ENCODE measurements around the gene CNIH1.

CNIH1 gene

GRCh38 chr14:54451121-54451601 is 10.0 kb upstream of the CNIH1 start:
- no peak overlapping the region for H2AFZ ChIP-seq (ENCODE audit: low read length)
- no peak for TF ChIP-seq EZH2phosphoT487 (IDR thresholded peaks at IDR 0.05; ENCODE audit: low read length)
- TF ChIP-seq, protein P1, sequence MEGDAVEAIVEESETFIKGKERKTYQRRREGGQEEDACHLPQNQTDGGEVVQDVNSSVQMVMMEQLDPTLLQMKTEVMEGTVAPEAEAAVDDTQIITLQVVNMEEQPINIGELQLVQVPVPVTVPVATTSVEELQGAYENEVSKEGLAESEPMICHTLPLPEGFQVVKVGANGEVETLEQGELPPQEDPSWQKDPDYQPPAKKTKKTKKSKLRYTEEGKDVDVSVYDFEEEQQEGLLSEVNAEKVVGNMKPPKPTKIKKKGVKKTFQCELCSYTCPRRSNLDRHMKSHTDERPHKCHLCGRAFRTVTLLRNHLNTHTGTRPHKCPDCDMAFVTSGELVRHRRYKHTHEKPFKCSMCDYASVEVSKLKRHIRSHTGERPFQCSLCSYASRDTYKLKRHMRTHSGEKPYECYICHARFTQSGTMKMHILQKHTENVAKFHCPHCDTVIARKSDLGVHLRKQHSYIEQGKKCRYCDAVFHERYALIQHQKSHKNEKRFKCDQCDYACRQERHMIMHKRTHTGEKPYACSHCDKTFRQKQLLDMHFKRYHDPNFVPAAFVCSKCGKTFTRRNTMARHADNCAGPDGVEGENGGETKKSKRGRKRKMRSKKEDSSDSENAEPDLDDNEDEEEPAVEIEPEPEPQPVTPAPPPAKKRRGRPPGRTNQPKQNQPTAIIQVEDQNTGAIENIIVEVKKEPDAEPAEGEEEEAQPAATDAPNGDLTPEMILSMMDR (IDR thresholded peaks at IDR 0.05; ENCODE audit: low read length): no peak
- TF ChIP-seq EZH2 (optimal IDR thresholded peaks at IDR 0.05; ENCODE audit: low read depth, low read length): no peak
- H3K27me3 ChIP-seq (replicated peaks; ENCODE audit: insufficient read depth, low read length): no peaks in the 10 kb centered on the region
- no peaks in the 10 kb centered on the region for H3F3A ChIP-seq (ENCODE audit: insufficient read depth, low read length)
- no peak overlapping the region for H3K4me3 ChIP-seq (ENCODE audit: low read length)
- no peak overlapping the region for H3K9ac ChIP-seq (ENCODE audit: low read length)
- H3K4me2 ChIP-seq (ENCODE audit: low read depth, low read length): no peak overlapping the region
- no peaks in the 10 kb centered on the region for H3K79me2 ChIP-seq (ENCODE audit: low read length)
- no peaks in the 10 kb centered on the region for H4K20me1 ChIP-seq (ENCODE audit: insufficient read depth, low read length)
- no peak for DNase-seq
- no peaks in the 10 kb centered on the region for H3K4me1 ChIP-seq (ENCODE audit: low read length)
- H3K36me3 ChIP-seq (replicated peaks; ENCODE audit: insufficient read depth, low read length): no peaks in the 10 kb centered on the region
- H3K27ac ChIP-seq (ENCODE audit: low read length): no peak overlapping the region
- no peaks in the 10 kb centered on the region for H3K9me2 ChIP-seq (replicated peaks; ENCODE audit: insufficient read depth, low read length)
- H3K9me3 ChIP-seq (replicated peaks; ENCODE audit: insufficient read depth, low read length): no peaks in the 10 kb centered on the region

DNA sequence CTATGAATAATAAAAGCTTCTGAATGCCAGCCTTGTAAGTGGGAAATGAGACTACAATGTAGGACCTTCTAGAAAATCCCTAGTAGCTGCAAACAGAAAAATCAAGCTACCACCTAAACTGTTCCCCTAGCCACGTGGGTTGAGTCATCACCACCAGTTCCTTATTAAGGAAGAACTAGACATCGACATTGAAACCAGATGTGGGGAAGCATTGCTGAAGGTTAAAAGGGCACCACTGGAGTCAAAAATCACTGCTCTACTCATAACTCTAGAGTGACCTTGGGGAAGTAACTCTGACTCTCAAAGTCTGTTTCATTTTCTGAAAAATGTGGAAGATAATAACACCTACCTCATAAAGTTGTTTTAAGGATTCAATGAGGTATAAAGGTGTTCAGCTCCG is 9.4 kb upstream of the CNIH1 start:
- no peak overlapping the region for H3K27ac ChIP-seq (ENCODE audit: low read length)
- H3K4me3 ChIP-seq (ENCODE audit: low read length): no peak overlapping the region
- H3K79me2 ChIP-seq (ENCODE audit: low read length): no peaks in the 10 kb centered on the region
- no peak overlapping the region for H3K9ac ChIP-seq (ENCODE audit: low read length)
- H3F3A ChIP-seq (ENCODE audit: insufficient read depth, low read length): no peaks in the 10 kb centered on the region
- no peaks in the 10 kb centered on the region for H3K9me3 ChIP-seq (replicated peaks; ENCODE audit: insufficient read depth, low read length)
- no peaks in the 10 kb centered on the region for H3K36me3 ChIP-seq (replicated peaks; ENCODE audit: insufficient read depth, low read length)
- TF ChIP-seq EZH2phosphoT487 (IDR thresholded peaks at IDR 0.05; ENCODE audit: low read length) (no peak), EZH2 (optimal IDR thresholded peaks at IDR 0.05; ENCODE audit: low read depth, low read length) (no peak)
- TF ChIP-seq, protein P1 (IDR thresholded peaks at IDR 0.05; ENCODE audit: low read length): no peak
- H3K9me2 ChIP-seq (replicated peaks; ENCODE audit: insufficient read depth, low read length): no peaks in the 10 kb centered on the region
- H3K4me1 ChIP-seq (ENCODE audit: low read length): no peaks in the 10 kb centered on the region
- no peaks in the 10 kb centered on the region for H4K20me1 ChIP-seq (ENCODE audit: insufficient read depth, low read length)
- H3K27me3 ChIP-seq (replicated peaks; ENCODE audit: insufficient read depth, low read length): no peaks in the 10 kb centered on the region
- H2AFZ ChIP-seq (ENCODE audit: low read length): no peak overlapping the region
- H3K4me2 ChIP-seq (ENCODE audit: low read depth, low read length): no peak overlapping the region
- peak; percentile 32 for DNase-seq

- Histone ChIP-seq H3K36me3 (replicated peaks; ENCODE audit: insufficient read depth, low read length) (no peaks in the 10 kb centered on the region), H3K9me2 (replicated peaks; ENCODE audit: insufficient read depth, low read length) (no peaks in the 10 kb centered on the region), H3K4me1 (ENCODE audit: low read length) (no peaks in the 10 kb centered on the region), H3K27me3 (replicated peaks; ENCODE audit: insufficient read depth, low read length) (no peaks in the 10 kb centered on the region), H3K27ac (ENCODE audit: low read length) (no peak overlapping the region), H3K4me3 (ENCODE audit: low read length) (no peak overlapping the region), H3K9ac (ENCODE audit: low read length) (no peak overlapping the region), H3K9me3 (replicated peaks; ENCODE audit: insufficient read depth, low read length) (no peaks in the 10 kb centered on the region), H3K79me2 (ENCODE audit: low read length) (no peaks in the 10 kb centered on the region), H2AFZ (ENCODE audit: low read length) (no peak overlapping the region), H4K20me1 (ENCODE audit: insufficient read depth, low read length) (no peaks in the 10 kb centered on the region), H3F3A (ENCODE audit: insufficient read depth, low read length) (no peaks in the 10 kb centered on the region), H3K4me2 (ENCODE audit: low read depth, low read length) (no peak overlapping the region)
- DNase-seq: no peak
- no peak for TF ChIP-seq EZH2 (optimal IDR thresholded peaks at IDR 0.05; ENCODE audit: low read depth, low read length)
- TF ChIP-seq EZH2phosphoT487 (IDR thresholded peaks at IDR 0.05; ENCODE audit: low read length): no peak
- TF ChIP-seq, protein P1 (IDR thresholded peaks at IDR 0.05; ENCODE audit: low read length): no peak
Measured at GRCh38 chr14:54447231-54447692, 6.1 kb upstream of the CNIH1 start.

All from MM.1S (cell line).